ENCODE data around the gene SLC39A13.

SLC39A13 gene

GRCh38 chr11:47443028-47443700, 34.8 kb downstream of the SLC39A13 start:
- TF ChIP-seq SIN3A (IDR thresholded peaks at IDR 0.05; ENCODE audit: borderline replicate concordance, insufficient read depth, low read length) = no peak
- no peak for TF ChIP-seq POLR2AphosphoS5 (IDR thresholded peaks at IDR 0.05; ENCODE audit: low read depth, low read length)
- no peak for TF ChIP-seq FOXP2 (optimal IDR thresholded peaks at IDR 0.05; ENCODE audit: borderline replicate concordance, extremely low read depth, extremely low read length, insufficient read depth)
- TF ChIP-seq, protein P1, sequence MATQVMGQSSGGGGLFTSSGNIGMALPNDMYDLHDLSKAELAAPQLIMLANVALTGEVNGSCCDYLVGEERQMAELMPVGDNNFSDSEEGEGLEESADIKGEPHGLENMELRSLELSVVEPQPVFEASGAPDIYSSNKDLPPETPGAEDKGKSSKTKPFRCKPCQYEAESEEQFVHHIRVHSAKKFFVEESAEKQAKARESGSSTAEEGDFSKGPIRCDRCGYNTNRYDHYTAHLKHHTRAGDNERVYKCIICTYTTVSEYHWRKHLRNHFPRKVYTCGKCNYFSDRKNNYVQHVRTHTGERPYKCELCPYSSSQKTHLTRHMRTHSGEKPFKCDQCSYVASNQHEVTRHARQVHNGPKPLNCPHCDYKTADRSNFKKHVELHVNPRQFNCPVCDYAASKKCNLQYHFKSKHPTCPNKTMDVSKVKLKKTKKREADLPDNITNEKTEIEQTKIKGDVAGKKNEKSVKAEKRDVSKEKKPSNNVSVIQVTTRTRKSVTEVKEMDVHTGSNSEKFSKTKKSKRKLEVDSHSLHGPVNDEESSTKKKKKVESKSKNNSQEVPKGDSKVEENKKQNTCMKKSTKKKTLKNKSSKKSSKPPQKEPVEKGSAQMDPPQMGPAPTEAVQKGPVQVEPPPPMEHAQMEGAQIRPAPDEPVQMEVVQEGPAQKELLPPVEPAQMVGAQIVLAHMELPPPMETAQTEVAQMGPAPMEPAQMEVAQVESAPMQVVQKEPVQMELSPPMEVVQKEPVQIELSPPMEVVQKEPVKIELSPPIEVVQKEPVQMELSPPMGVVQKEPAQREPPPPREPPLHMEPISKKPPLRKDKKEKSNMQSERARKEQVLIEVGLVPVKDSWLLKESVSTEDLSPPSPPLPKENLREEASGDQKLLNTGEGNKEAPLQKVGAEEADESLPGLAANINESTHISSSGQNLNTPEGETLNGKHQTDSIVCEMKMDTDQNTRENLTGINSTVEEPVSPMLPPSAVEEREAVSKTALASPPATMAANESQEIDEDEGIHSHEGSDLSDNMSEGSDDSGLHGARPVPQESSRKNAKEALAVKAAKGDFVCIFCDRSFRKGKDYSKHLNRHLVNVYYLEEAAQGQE (IDR thresholded peaks at IDR 0.05; ENCODE audit: insufficient read depth in 1 of 2, low read depth in 2 of 2, low read length in 2 of 2) = no peak
- TF ChIP-seq TAF1 (IDR thresholded peaks at IDR 0.05; ENCODE audit: borderline replicate concordance, insufficient read depth, low read length) = no peak

DNA sequence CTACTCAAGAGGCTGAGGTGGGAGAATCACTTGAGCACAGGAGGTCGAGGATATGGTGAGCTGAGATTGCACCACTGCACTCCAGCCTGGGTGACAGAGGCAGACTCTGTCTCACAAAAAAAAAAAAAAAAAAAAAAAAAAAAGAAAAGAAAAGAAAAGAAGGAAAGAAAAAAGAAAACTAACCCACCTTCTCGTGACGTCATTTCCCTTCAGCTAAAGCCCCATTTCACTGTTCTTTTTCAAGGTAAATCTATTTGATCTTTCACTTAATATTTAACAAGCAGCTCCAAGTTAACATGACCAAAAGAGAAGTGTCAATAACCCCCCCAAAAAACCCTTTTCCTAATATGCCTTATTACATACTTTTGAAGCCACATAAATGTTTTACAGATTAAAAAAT, 35.4 kb downstream of the SLC39A13 start:
- TF ChIP-seq, protein P1 (IDR thresholded peaks at IDR 0.05; ENCODE audit: insufficient read depth in 1 of 2, low read depth in 2 of 2, low read length in 2 of 2) = no peak
- TF ChIP-seq POLR2AphosphoS5 (IDR thresholded peaks at IDR 0.05; ENCODE audit: low read depth, low read length) (no peak), SIN3A (IDR thresholded peaks at IDR 0.05; ENCODE audit: borderline replicate concordance, insufficient read depth, low read length) (no peak), FOXP2 (optimal IDR thresholded peaks at IDR 0.05; ENCODE audit: borderline replicate concordance, extremely low read depth, extremely low read length, insufficient read depth) (no peak), TAF1 (IDR thresholded peaks at IDR 0.05; ENCODE audit: borderline replicate concordance, insufficient read depth, low read length) (no peak)

DNA sequence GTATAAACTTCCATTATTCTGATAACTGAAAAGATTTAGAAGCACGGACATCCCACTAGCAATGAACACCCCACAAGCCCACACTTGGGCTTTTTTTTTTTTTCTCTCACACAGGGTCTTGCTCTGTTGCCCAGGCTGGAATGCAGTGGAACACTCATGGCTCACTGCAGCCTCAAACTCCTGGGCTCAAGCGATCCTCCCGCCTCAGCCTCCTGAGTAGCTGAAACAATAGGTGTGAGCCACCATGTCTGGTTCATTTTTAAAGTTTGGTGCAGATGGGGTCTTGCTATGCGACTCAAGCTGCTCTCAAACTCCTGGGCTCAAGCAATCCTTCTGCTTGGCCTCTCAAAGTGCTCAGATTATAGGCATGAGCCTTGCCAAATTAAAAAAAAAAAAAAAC, 37.5 kb downstream of the SLC39A13 start:
- TF ChIP-seq SIN3A (IDR thresholded peaks at IDR 0.05; ENCODE audit: borderline replicate concordance, insufficient read depth, low read length) = no peak
- no peak for TF ChIP-seq FOXP2 (optimal IDR thresholded peaks at IDR 0.05; ENCODE audit: borderline replicate concordance, extremely low read depth, extremely low read length, insufficient read depth)
- TF ChIP-seq, protein P1 (IDR thresholded peaks at IDR 0.05; ENCODE audit: insufficient read depth in 1 of 2, low read depth in 2 of 2, low read length in 2 of 2) = no peak
- TF ChIP-seq TAF1 (IDR thresholded peaks at IDR 0.05; ENCODE audit: borderline replicate concordance, insufficient read depth, low read length) = no peak
- TF ChIP-seq POLR2AphosphoS5 (IDR thresholded peaks at IDR 0.05; ENCODE audit: low read depth, low read length) = no peak

DNA sequence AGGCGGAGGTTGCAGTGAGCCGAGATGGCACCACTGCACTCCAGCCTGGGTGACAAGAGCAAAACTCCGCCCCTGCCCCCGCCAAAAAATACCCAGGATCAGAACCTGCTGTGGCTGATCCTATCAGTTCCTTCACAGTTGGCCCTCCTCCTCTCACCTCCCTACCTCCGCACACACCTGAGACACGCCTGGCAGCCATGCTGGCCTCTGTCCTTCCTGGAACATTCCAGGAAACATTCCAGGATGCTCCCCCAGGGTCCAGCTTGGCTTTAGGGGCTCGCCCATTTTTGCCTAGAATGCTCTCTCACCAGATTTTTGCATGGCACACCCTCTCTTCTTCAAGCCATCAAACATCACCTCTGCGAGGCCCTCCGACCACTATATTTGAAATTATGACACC, 38.4 kb downstream of the SLC39A13 start:
- no peak for TF ChIP-seq TAF1 (IDR thresholded peaks at IDR 0.05; ENCODE audit: borderline replicate concordance, insufficient read depth, low read length)
- no peak for TF ChIP-seq SIN3A (IDR thresholded peaks at IDR 0.05; ENCODE audit: borderline replicate concordance, insufficient read depth, low read length)
- no peak for TF ChIP-seq POLR2AphosphoS5 (IDR thresholded peaks at IDR 0.05; ENCODE audit: low read depth, low read length)
- TF ChIP-seq, protein P1 (IDR thresholded peaks at IDR 0.05; ENCODE audit: insufficient read depth in 1 of 2, low read depth in 2 of 2, low read length in 2 of 2) = no peak
- no peak for TF ChIP-seq FOXP2 (optimal IDR thresholded peaks at IDR 0.05; ENCODE audit: borderline replicate concordance, extremely low read depth, extremely low read length, insufficient read depth)

All from PFSK-1 (cell line).